ENCODE data around the gene TNFSF12.
A peak's percentile ranks its signal among the peaks of the same experiment; 100 is the strongest.

TNFSF12 gene

GRCh38 chr17:7548585-7549400 is at the start of gene TNFSF12:
TSS of gene TNFSF12 (plus strand) at chr17:7549058. CDS start at chr17:7549154, 96 bp downstream.
- Mint-ChIP-seq H3K36me3 (no peaks in the 10 kb centered on the region), H3K27me3 (no peaks in the 10 kb centered on the region)

GRCh38 chr17:7499161-7499560 is 49.7 kb upstream of the TNFSF12 start:
- H3K27me3 Mint-ChIP-seq = no peaks in the 10 kb centered on the region
- H3K4me3 Mint-ChIP-seq = no peak overlapping the region
- no peak overlapping the region for H3K27ac Mint-ChIP-seq
- H3K9me3 Mint-ChIP-seq = no peaks in the 10 kb centered on the region
- peaks cover 26% of the 10 kb centered on the region for H3K36me3 Mint-ChIP-seq
- peaks cover under 1% of the 10 kb centered on the region for H3K4me1 Mint-ChIP-seq

More at GRCh38 chr17:7548585-7549400, at the start of gene TNFSF12:
- Mint-ChIP-seq H3K4me3 (peak within 1 kb of the TSS; percentile 81), H3K4me1 (peaks cover 52% of the 10 kb centered on the region), H3K27ac (peak within 1 kb of the TSS; percentile 72), H3K9me3 (no peaks in the 10 kb centered on the region)

DNA sequence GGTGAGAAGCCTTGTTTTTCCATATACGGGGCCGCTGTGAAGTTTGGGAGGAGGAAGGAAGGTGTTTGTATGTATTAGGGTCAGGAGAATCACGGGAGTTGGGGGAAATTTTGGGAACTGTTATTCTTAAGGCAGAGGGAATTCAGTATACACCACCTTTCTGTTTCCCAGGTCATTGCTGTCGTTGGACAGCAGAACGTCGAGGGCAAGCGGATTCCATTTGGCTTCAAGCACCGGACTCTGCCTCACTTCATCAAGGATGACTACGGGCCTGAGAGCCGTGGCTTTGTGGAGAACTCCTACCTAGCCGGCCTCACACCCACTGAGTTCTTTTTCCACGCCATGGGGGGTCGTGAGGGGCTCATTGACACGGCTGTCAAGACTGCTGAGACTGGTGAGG is 47.1 kb upstream of the TNFSF12 start:
- no peak overlapping the region for H3K4me3 Mint-ChIP-seq
- peaks cover 25% of the 10 kb centered on the region for H3K36me3 Mint-ChIP-seq
- H3K27me3 Mint-ChIP-seq = no peaks in the 10 kb centered on the region
- no peak overlapping the region for H3K27ac Mint-ChIP-seq
- no peaks in the 10 kb centered on the region for H3K9me3 Mint-ChIP-seq
- no peaks in the 10 kb centered on the region for H3K4me1 Mint-ChIP-seq

- Mint-ChIP-seq H3K9me3 (no peaks in the 10 kb centered on the region), H3K4me1 (no peaks in the 10 kb centered on the region), H3K4me3 (no peak overlapping the region), H3K36me3 (peaks cover 21% of the 10 kb centered on the region), H3K27ac (peak overlapping the region; percentile 74), H3K27me3 (no peaks in the 10 kb centered on the region)
These were observed 46.5 kb upstream of the TNFSF12 start for GRCh38 chr17:7502171-7502847.

GRCh38 chr17:7502987-7503386 is 45.9 kb upstream of the TNFSF12 start:
- H3K36me3 Mint-ChIP-seq = peaks cover 21% of the 10 kb centered on the region
- H3K9me3 Mint-ChIP-seq = no peaks in the 10 kb centered on the region
- H3K4me3 Mint-ChIP-seq = no peak overlapping the region
- no peaks in the 10 kb centered on the region for H3K27me3 Mint-ChIP-seq
- H3K4me1 Mint-ChIP-seq = no peaks in the 10 kb centered on the region
- no peak overlapping the region for H3K27ac Mint-ChIP-seq

- Mint-ChIP-seq H3K27me3 (no peaks in the 10 kb centered on the region), H3K27ac (no peak overlapping the region), H3K36me3 (peaks cover 21% of the 10 kb centered on the region), H3K4me1 (no peaks in the 10 kb centered on the region), H3K9me3 (no peaks in the 10 kb centered on the region), H3K4me3 (no peak overlapping the region)
These were observed 45.3 kb upstream of the TNFSF12 start for GRCh38 chr17:7503521-7503920.

- no peak overlapping the region for H3K4me3 Mint-ChIP-seq
- no peak overlapping the region for H3K27ac Mint-ChIP-seq
- no peaks in the 10 kb centered on the region for H3K27me3 Mint-ChIP-seq
- H3K9me3 Mint-ChIP-seq = no peaks in the 10 kb centered on the region
- no peaks in the 10 kb centered on the region for H3K4me1 Mint-ChIP-seq
- peaks cover 15% of the 10 kb centered on the region for H3K36me3 Mint-ChIP-seq
These were observed 40.7 kb upstream of the TNFSF12 start for GRCh38 chr17:7508145-7508544.

DNA sequence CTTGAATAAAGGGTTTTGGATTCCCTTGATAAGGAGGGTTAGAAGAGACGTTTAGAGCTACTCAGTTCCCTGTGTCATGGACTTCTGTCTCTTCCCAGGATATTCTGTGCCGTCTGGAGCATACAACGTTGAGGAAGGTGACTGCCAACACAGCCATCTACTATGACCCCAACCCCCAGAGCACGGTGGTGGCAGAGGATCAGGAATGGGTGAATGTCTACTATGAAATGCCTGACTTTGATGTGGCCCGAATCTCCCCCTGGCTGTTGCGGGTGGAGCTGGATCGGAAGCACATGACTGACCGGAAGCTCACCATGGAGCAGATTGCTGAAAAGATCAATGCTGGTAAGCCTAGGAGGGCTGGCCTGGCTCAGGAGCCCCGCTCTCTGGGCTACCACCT is 40.0 kb upstream of the TNFSF12 start:
- Mint-ChIP-seq H3K4me1 (no peaks in the 10 kb centered on the region), H3K27me3 (no peaks in the 10 kb centered on the region), H3K27ac (no peak overlapping the region), H3K4me3 (no peak overlapping the region), H3K36me3 (peaks cover 10% of the 10 kb centered on the region), H3K9me3 (no peaks in the 10 kb centered on the region)

DNA sequence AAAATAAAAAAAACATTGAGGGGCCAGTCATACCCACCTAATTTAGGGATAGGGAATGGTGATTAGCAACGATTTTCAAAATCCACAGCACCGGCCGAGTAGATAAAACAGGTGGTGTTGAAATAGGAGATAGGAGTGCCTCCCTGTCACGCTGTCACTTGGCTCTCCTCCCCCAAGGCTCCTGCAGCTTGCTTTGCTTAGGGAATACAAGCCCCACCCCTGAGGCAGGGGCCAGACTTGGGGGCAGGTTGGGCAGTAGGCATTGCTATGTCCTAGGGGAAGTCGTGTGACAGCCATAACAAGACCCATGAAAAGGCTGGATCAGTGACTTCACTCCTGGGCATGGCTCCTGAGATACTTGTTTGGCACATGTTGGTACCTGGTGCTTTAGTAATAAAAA is 38.9 kb upstream of the TNFSF12 start:
- Mint-ChIP-seq H3K9me3 (no peaks in the 10 kb centered on the region), H3K27ac (no peak overlapping the region), H3K4me1 (peaks cover 4% of the 10 kb centered on the region), H3K36me3 (peaks cover 6% of the 10 kb centered on the region), H3K27me3 (no peaks in the 10 kb centered on the region), H3K4me3 (no peak overlapping the region)

DNA sequence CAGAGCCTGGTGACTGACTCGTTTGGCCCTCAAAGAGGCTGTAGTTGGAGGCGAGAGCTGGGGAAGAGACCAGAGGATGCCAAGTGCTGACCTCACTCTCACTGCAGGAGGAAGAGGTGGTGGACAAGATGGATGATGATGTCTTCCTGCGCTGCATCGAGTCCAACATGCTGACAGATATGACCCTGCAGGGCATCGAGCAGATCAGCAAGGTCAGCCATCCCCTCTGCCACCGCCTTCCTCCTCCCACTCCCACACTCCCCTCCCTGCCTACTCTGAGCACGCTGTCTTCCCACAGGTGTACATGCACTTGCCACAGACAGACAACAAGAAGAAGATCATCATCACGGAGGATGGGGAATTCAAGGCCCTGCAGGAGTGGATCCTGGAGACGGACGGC is 37.8 kb upstream of the TNFSF12 start:
- no peaks in the 10 kb centered on the region for H3K9me3 Mint-ChIP-seq
- H3K4me1 Mint-ChIP-seq = peaks cover 4% of the 10 kb centered on the region
- H3K36me3 Mint-ChIP-seq = peaks cover 3% of the 10 kb centered on the region
- no peaks in the 10 kb centered on the region for H3K27me3 Mint-ChIP-seq
- H3K4me3 Mint-ChIP-seq = no peak overlapping the region
- no peak overlapping the region for H3K27ac Mint-ChIP-seq

- Mint-ChIP-seq H3K36me3 (peaks cover 3% of the 10 kb centered on the region), H3K4me3 (no peak overlapping the region), H3K27ac (peak overlapping the region; percentile 82), H3K27me3 (no peaks in the 10 kb centered on the region), H3K4me1 (peaks cover 4% of the 10 kb centered on the region), H3K9me3 (no peaks in the 10 kb centered on the region)
These were observed 36.8 kb upstream of the TNFSF12 start for GRCh38 chr17:7512105-7512504.

DNA sequence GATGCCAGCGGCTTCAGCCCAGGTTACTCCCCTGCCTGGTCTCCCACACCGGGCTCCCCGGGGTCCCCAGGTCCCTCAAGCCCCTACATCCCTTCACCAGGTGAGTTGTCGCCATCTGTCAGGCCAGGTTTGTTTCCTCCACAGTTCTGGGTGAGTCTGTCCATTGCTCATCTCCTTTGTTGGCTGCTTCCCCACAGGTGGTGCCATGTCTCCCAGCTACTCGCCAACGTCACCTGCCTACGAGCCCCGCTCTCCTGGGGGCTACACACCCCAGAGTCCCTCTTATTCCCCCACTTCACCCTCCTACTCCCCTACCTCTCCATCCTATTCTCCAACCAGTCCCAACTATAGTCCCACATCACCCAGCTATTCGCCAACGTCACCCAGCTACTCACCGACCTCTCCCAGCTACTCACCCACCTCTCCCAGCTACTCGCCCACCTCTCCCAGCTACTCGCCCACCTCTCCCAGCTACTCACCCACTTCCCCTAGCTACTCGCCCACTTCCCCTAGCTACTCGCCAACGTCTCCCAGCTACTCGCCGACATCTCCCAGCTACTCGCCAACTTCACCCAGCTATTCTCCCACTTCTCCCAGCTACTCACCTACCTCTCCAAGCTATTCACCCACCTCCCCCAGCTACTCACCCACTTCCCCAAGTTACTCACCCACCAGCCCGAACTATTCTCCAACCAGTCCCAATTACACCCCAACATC is 35.9 kb upstream of the TNFSF12 start:
- Mint-ChIP-seq H3K4me1 (peaks cover 4% of the 10 kb centered on the region), H3K27me3 (no peaks in the 10 kb centered on the region), H3K9me3 (no peaks in the 10 kb centered on the region), H3K36me3 (peaks cover 3% of the 10 kb centered on the region), H3K27ac (no peak overlapping the region), H3K4me3 (no peak overlapping the region)

DNA sequence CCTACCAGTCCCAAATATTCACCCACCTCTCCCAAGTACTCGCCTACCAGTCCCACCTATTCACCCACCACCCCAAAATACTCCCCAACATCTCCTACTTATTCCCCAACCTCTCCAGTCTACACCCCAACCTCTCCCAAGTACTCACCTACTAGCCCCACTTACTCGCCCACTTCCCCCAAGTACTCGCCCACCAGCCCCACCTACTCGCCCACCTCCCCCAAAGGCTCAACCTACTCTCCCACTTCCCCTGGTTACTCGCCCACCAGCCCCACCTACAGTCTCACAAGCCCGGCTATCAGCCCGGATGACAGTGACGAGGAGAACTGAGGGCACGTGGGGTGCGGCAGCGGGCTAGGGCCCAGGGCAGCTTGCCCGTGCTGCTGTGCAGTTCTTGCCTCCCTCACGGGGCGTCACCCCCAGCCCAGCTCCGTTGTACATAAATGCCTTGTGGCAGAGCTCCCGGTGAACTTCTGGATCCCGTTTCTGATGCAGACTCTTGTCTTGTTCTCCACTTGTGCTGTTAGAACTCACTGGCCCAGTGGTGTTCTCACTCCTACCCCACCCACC is 34.9 kb upstream of the TNFSF12 start:
- Mint-ChIP-seq H3K4me3 (no peak overlapping the region), H3K36me3 (peaks cover 3% of the 10 kb centered on the region)

DNA sequence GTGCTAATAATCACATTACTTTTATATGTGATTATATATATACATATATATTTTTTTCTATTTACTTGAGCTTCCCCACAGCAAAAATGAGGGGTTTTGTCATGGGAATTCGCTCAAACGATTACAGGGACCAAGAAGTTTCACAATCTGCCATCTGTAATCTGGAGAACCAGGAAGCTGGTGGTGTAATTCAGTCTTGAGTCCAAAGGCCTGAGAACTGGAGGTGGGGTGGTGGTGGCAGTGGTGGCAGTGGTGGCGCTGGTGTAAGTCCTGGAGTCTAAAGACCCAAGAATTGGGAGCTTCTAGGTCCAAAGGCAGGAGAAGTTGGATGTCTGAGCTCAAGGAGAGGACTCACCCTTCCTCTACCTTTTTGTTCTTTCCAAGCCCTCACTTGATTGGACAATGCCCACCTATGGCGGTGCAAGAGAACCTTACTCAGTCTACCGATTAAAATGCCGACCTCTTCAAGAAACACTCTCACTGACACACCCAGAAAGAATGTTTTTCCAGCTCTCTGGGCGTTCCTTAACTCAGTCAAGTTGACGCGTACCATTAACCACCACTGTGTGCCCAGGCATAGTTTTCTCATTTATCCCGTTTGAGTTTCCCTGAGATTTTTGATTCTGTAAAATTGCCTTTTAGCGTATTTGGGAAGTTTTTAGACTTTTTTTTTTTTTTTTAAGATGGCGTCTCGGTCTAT is 32.8 kb upstream of the TNFSF12 start:
- H3K9me3 Mint-ChIP-seq = no peaks in the 10 kb centered on the region
- peak overlapping the region; percentile 32 for H3K27ac Mint-ChIP-seq
- H3K36me3 Mint-ChIP-seq = peaks cover 3% of the 10 kb centered on the region
- H3K4me3 Mint-ChIP-seq = no peak overlapping the region
- no peaks in the 10 kb centered on the region for H3K27me3 Mint-ChIP-seq
- H3K4me1 Mint-ChIP-seq = peaks cover 4% of the 10 kb centered on the region

More for the DNA sequence above, 34.9 kb upstream of the TNFSF12 start:
- Mint-ChIP-seq H3K27me3 (no peaks in the 10 kb centered on the region), H3K27ac (peak overlapping the region; percentile 43), H3K4me1 (peaks cover 4% of the 10 kb centered on the region), H3K9me3 (no peaks in the 10 kb centered on the region)

GRCh38 chr17:7523033-7523432 is 25.8 kb upstream of the TNFSF12 start:
- Mint-ChIP-seq H3K36me3 (no peaks in the 10 kb centered on the region), H3K9me3 (no peaks in the 10 kb centered on the region), H3K27me3 (no peaks in the 10 kb centered on the region), H3K27ac (no peak overlapping the region), H3K4me3 (no peak overlapping the region), H3K4me1 (peaks cover 7% of the 10 kb centered on the region)

Data from activated naive CD4-positive, alpha-beta T cell treated with anti-CD3 and anti-CD28 coated beads, Interleukin-2, amount 50 U/mL, for 24 hours (primary cell).